ENCODE data around the gene FOXI2. TPM values are rescaled to one million over a fixed set of nuclear protein-coding genes. Genes with fewer than 3 reads are reported as not detected.

Gene FOXI2
- polyA plus RNA-seq, 1 donor: not detected

DNA sequence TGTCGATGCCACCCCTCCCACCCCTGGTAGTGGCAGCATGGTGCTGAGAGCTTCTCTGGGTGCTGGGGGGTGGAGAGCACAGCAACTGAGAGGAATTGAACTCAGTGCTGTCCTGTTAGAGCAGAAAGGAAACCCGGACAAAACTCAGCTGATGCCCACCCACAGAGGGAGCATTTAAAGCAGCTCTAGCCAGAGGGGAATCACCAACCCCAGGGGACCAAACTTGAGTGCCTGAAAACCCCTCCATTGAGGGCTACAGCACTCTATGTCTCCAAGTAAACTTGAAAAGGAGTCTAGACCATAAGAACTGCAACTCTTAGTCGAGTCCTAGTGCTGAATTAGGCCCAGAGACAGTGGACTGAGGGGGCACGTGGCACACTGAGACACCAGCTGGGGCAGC is 16.8 kb upstream of the FOXI2 start:
- no peaks in the 10 kb centered on the region for H3K9me3 ChIP-seq (ENCODE audit: control insufficient read depth, low read depth, low read length)
- no peak overlapping the region for H3K27ac ChIP-seq (ENCODE audit: low read length)
- no peaks in the 10 kb centered on the region for H3K27me3 ChIP-seq (ENCODE audit: control insufficient read depth, insufficient read depth, low read length)
- H3K36me3 ChIP-seq (ENCODE audit: control insufficient read depth, insufficient read depth, low read length): no peaks in the 10 kb centered on the region
- WGBS (ENCODE audit: insufficient coverage, low lambda C conversion rate): no CpG with 5 or more reads among the region's 4 CpGs
- no peak overlapping the region for H3K4me3 ChIP-seq (ENCODE audit: low read length)
- no peak for DNase-seq
- H3K4me1 ChIP-seq (ENCODE audit: control insufficient read depth, insufficient read depth, low read length): no peaks in the 10 kb centered on the region

DNA sequence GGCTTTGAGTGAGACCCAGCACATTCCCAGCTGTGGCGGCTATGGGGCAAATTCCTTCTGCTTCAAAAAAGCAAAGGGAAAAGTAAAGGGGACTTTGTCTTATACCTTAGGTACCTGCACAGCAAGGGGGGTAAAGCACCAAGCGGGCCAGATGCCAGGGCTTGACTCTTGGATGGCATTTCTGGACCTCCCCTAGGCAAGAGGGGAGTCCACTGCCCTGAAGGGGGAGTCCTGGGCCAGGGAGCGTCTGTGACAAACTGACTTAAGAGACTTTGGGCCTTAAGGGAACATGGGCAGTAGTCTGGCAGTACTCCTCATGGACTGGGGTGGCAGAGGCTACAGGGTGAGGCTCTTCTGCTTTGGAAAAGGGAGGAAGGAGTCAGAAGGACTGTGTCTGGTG is 16.1 kb upstream of the FOXI2 start:
- no peaks in the 10 kb centered on the region for H3K36me3 ChIP-seq (ENCODE audit: control insufficient read depth, insufficient read depth, low read length)
- no CpG with 5 or more reads among the region's 3 CpGs for WGBS (ENCODE audit: insufficient coverage, low lambda C conversion rate)

DNA sequence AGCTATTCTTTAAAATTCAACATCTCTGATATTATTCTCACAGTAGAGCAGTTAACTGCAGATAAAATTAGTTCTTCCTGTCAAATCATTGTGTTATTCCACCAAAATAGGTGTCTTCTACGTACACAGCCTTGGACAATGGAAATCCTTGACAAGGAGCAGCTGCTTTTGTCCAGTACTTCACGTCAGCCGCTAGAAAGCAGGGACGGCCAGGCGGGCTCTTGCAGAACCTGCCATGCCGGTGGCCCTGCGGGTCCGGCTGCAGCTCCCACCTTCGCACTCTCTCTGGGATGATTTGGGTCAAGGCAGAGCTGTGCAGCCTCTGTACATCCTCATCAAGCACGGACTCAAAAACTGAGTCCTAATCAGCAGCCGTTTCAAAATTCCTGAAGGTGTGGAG is 2.2 kb upstream of the FOXI2 start:
- Histone ChIP-seq H3K36me3 (ENCODE audit: control insufficient read depth, insufficient read depth, low read length) (no peaks in the 10 kb centered on the region), H3K9me3 (ENCODE audit: control insufficient read depth, low read depth, low read length) (no peaks in the 10 kb centered on the region), H3K4me3 (ENCODE audit: low read length) (no peak overlapping the region), H3K27ac (ENCODE audit: low read length) (no peak overlapping the region), H3K27me3 (ENCODE audit: control insufficient read depth, insufficient read depth, low read length) (peaks cover 80% of the 10 kb centered on the region), H3K4me1 (ENCODE audit: control insufficient read depth, insufficient read depth, low read length) (no peaks in the 10 kb centered on the region)
- WGBS (ENCODE audit: insufficient coverage, low lambda C conversion rate): no CpG with 5 or more reads among the region's 11 CpGs
- no peak for DNase-seq

More for the DNA sequence above, 16.1 kb upstream of the FOXI2 start:
- Histone ChIP-seq H3K4me3 (ENCODE audit: low read length) (no peak overlapping the region), H3K27me3 (ENCODE audit: control insufficient read depth, insufficient read depth, low read length) (no peaks in the 10 kb centered on the region), H3K4me1 (ENCODE audit: control insufficient read depth, insufficient read depth, low read length) (no peaks in the 10 kb centered on the region), H3K9me3 (ENCODE audit: control insufficient read depth, low read depth, low read length) (no peaks in the 10 kb centered on the region), H3K27ac (ENCODE audit: low read length) (no peak overlapping the region)
- no peak for DNase-seq

DNA sequence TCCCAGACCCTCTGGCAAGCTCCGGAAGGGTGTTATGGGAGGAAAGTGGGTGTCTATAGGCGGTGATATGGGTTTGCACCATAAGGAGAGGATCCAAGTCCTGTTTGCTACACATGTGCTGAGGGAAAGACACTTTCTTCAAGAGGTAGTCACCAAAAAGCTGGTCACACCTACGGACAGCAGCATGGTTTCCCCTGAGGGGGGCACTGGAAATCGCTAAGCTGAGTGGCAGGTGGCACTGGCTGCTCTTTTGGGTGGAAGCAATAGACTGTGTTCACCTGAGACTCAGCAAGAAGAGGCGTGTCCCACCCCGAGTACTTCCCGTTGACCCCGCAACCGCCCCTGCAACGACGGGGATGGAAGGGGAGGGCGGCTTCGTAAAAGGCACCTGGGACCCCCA is 1.8 kb upstream of the FOXI2 start:
- H3K27ac ChIP-seq (ENCODE audit: low read length): no peak overlapping the region
- no peaks in the 10 kb centered on the region for H3K4me1 ChIP-seq (ENCODE audit: control insufficient read depth, insufficient read depth, low read length)
- H3K27me3 ChIP-seq (ENCODE audit: control insufficient read depth, insufficient read depth, low read length): peaks cover 84% of the 10 kb centered on the region
- no peak for DNase-seq
- no peaks in the 10 kb centered on the region for H3K9me3 ChIP-seq (ENCODE audit: control insufficient read depth, low read depth, low read length)
- no peak overlapping the region for H3K4me3 ChIP-seq (ENCODE audit: low read length)
- 20% methylated on average over 2 of the region's 13 CpGs for WGBS (ENCODE audit: insufficient coverage, low lambda C conversion rate)
- no peaks in the 10 kb centered on the region for H3K36me3 ChIP-seq (ENCODE audit: control insufficient read depth, insufficient read depth, low read length)

DNA sequence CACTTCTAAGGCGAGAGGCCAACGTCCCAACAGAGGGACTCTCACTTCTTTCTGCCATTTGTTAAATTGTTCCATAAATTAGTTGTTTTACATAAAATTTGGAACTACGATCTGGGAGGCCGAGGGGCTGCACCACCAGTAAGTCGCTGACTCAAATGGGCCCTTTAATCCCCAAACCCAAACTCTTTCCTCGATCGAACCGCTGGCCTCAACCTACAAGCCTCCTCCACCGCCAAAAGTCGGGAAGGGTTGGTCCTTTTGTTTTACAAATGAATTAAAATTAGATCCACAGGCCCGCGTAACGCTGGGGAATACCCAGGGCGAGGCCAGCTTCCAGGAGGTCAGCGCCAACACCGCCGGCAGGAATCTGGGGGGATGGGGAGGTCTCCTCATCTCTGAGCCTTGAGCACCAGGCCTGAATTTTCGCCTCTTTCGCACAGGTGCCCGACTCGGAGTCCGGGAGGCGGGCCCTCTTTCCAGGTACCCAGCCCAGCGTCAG is 1.2 kb upstream of the FOXI2 start:
- no CpG with 5 or more reads among the region's 24 CpGs for WGBS (ENCODE audit: insufficient coverage, low lambda C conversion rate)

DNA sequence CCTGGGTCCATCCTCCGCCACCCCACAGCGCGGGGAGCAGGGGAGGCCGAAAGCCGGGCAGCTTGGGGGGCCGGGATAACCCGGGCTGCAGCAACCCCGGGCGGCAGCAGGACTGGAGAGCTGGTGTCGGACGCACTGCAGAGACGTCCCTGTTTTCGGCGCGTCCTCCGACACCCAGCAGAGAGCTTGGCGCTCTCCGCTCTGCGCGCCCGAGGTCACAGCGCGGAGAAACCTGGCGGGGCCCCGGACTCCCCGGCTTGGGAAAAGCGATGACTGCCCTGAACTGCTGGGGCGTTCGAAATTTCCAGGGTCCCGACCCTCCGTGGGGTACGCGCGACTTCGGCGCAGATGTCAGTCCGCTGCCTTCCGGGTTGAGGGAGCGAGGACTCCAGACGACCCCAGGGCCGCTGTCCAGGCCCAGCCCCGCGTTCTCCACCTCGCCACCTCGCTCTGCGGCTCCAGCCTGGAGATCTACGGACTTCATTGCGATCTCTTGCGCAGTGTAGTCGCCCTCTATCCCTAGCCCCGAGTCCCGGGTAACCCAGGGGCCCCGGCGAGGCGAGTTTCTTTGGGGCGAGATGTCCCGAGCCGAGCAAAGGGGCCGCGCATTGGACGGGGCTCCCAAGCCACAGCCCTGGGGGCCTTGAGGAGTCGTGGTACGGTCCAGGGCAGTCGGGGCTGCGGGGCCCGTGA is 617 bp upstream of the FOXI2 start:
- H3K4me1 ChIP-seq (ENCODE audit: control insufficient read depth, insufficient read depth, low read length): no peaks in the 10 kb centered on the region
- H3K36me3 ChIP-seq (ENCODE audit: control insufficient read depth, insufficient read depth, low read length): no peaks in the 10 kb centered on the region
- H3K4me3 ChIP-seq (ENCODE audit: low read length): no peak overlapping the region
- no peak for DNase-seq
- H3K27me3 ChIP-seq (ENCODE audit: control insufficient read depth, insufficient read depth, low read length): peaks cover 88% of the 10 kb centered on the region
- H3K27ac ChIP-seq (ENCODE audit: low read length): no peak overlapping the region
- WGBS (ENCODE audit: insufficient coverage, low lambda C conversion rate): no CpG with 5 or more reads among the region's 66 CpGs
- no peaks in the 10 kb centered on the region for H3K9me3 ChIP-seq (ENCODE audit: control insufficient read depth, low read depth, low read length)

More for the DNA sequence above, 1.2 kb upstream of the FOXI2 start:
- no peak for DNase-seq
- Histone ChIP-seq H3K27me3 (ENCODE audit: control insufficient read depth, insufficient read depth, low read length) (peaks cover 89% of the 10 kb centered on the region), H3K27ac (ENCODE audit: low read length) (no peak overlapping the region), H3K36me3 (ENCODE audit: control insufficient read depth, insufficient read depth, low read length) (no peaks in the 10 kb centered on the region), H3K4me3 (ENCODE audit: low read length) (no peak overlapping the region), H3K9me3 (ENCODE audit: control insufficient read depth, low read depth, low read length) (no peaks in the 10 kb centered on the region), H3K4me1 (ENCODE audit: control insufficient read depth, insufficient read depth, low read length) (no peaks in the 10 kb centered on the region)

DNA sequence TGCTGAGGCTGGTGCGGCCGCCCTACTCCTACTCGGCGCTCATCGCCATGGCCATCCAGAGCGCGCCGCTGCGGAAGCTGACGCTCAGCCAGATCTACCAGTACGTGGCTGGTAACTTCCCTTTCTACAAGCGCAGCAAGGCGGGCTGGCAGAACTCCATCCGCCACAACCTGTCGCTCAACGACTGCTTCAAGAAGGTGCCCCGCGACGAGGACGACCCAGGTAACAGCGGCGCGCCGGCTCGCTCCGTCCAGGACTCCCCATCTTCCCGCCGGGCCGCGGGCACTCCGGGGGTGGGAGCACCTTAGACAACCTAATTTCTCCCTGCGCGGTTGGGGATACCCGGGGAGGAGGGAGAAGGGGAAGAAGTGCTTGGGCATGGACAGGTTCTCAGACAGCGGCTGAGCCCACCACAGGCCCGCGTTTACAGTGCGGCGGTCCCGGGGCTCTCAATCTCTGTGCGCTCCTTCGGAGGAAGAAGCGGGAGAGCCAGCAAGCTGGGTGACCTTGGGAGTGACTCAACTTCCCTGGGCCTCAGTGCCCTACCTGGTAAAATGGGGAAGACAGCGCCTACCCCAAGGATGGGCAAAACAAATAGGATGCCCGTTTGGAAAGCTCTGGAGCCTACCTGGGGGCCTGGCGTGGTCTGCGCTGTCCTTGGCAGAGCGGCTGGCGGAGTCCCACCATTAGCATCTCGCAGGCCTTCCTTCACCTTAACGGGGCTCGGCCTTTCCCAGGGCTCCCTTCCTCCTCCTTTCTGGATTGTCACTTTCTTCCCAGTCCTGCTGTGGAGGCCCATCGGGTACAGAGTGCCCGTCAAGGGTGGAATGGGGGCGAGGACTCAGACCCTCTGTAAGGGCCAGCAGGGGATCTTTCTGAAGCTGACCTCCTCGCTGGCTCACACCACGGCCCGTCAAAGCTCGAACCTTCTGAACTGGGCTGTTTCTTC is 852 bp downstream of the FOXI2 start:
- Histone ChIP-seq H3K4me3 (ENCODE audit: low read length) (no peak overlapping the region), H3K36me3 (ENCODE audit: control insufficient read depth, insufficient read depth, low read length) (no peaks in the 10 kb centered on the region), H3K27ac (ENCODE audit: low read length) (no peak overlapping the region), H3K9me3 (ENCODE audit: control insufficient read depth, low read depth, low read length) (no peaks in the 10 kb centered on the region), H3K27me3 (ENCODE audit: control insufficient read depth, insufficient read depth, low read length) (peaks cover 78% of the 10 kb centered on the region), H3K4me1 (ENCODE audit: control insufficient read depth, insufficient read depth, low read length) (no peaks in the 10 kb centered on the region)
- no peak for DNase-seq
- WGBS (ENCODE audit: insufficient coverage, low lambda C conversion rate): 40% methylated on average over 1 of the region's 59 CpGs

DNA sequence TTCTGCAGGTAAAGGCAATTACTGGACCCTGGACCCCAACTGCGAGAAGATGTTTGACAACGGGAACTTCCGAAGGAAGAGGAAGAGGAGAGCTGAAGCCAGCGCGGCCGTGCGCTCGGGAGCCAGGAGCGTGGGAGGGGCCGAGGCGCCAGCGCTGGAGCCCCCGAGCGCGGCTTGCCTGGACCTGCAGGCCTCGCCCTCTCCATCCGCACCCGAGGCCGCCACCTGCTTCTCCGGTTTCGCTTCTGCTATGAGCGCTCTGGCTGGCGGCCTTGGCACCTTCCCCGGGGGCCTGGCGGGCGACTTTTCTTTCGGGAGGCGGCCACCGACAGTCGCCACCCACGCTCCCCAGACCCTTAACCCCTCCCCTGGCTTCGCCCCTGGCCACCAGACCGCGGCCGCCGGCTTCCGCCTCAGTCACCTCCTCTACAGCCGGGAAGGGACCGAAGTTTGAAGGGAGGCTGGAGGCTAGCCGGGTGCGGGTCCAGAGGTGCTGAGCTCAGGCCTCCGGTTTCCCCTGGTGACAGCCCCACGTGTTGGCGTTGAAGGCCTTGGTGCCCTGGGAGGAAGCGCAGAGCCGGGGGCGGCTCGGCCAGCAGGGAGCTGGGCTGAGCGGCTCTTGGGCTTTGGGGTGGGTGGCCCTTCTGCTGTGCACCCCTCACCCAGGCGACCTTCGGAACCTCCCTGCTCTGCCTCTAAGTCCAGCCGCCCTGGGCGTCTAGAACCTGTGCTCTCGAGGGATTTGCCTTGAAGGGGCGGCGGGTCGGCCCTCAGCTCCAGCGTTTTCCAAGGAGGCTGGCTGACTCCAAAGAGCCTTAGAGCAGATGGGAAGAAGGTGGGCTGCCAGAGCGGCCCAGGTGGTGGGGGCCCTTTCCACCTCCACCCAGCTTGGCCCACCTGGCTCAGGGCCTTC is 1.8 kb downstream of the FOXI2 start:
- H3K27me3 ChIP-seq (ENCODE audit: control insufficient read depth, insufficient read depth, low read length): peaks cover 69% of the 10 kb centered on the region
- DNase-seq: no peak
- H3K9me3 ChIP-seq (ENCODE audit: control insufficient read depth, low read depth, low read length): no peaks in the 10 kb centered on the region
- no peak overlapping the region for H3K27ac ChIP-seq (ENCODE audit: low read length)
- H3K36me3 ChIP-seq (ENCODE audit: control insufficient read depth, insufficient read depth, low read length): no peaks in the 10 kb centered on the region
- no peaks in the 10 kb centered on the region for H3K4me1 ChIP-seq (ENCODE audit: control insufficient read depth, insufficient read depth, low read length)
- WGBS (ENCODE audit: insufficient coverage, low lambda C conversion rate): no CpG with 5 or more reads among the region's 59 CpGs
- no peak overlapping the region for H3K4me3 ChIP-seq (ENCODE audit: low read length)

DNA sequence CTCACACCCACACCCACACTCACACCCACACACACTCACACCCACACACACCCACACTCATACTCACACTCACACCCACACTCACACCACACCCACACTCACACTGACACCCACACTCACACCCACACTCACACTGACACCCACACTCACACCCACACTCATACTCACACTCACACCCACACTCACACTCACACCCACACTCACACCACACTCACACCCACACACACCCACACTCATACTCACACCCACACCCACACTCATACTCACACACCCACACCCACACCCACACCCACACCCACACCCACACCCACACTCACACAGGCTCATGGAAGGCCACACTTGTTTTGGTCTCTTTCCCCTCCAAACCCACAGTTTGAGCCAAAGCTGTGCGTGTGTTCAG is 2.9 kb downstream of the FOXI2 start:
- no peaks in the 10 kb centered on the region for H3K36me3 ChIP-seq (ENCODE audit: control insufficient read depth, insufficient read depth, low read length)
- no peaks in the 10 kb centered on the region for H3K9me3 ChIP-seq (ENCODE audit: control insufficient read depth, low read depth, low read length)
- WGBS (ENCODE audit: insufficient coverage, low lambda C conversion rate): no CpG with 5 or more reads among the region's 1 CpG
- no peak for DNase-seq
- no peaks in the 10 kb centered on the region for H3K4me1 ChIP-seq (ENCODE audit: control insufficient read depth, insufficient read depth, low read length)
- peaks cover 61% of the 10 kb centered on the region for H3K27me3 ChIP-seq (ENCODE audit: control insufficient read depth, insufficient read depth, low read length)
- no peak overlapping the region for H3K4me3 ChIP-seq (ENCODE audit: low read length)
- H3K27ac ChIP-seq (ENCODE audit: low read length): no peak overlapping the region

DNA sequence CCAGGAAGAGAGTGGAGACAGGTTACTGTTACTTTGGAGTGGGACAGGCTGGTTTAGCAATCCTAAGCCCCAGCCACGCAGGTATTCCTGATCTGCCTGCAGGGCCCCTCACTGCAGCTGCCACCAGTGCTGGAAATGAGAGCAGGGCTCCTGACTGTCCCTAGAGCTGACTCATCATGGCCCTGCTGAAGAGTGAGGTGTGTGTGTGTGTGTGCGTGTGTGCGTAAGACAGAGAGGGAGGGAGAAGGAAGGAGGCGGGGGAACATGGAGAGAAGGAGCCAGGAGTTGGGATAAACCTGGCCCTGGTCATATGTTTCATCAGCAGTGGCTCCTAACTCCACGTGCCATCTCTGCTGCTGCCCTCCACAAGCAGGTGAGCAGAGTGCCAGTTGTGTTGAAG is 3.6 kb downstream of the FOXI2 start:
- peaks cover 56% of the 10 kb centered on the region for H3K27me3 ChIP-seq (ENCODE audit: control insufficient read depth, insufficient read depth, low read length)
- H3K27ac ChIP-seq (ENCODE audit: low read length): no peak overlapping the region
- no peak overlapping the region for H3K4me3 ChIP-seq (ENCODE audit: low read length)
- no peaks in the 10 kb centered on the region for H3K4me1 ChIP-seq (ENCODE audit: control insufficient read depth, insufficient read depth, low read length)
- H3K9me3 ChIP-seq (ENCODE audit: control insufficient read depth, low read depth, low read length): no peaks in the 10 kb centered on the region
- no peaks in the 10 kb centered on the region for H3K36me3 ChIP-seq (ENCODE audit: control insufficient read depth, insufficient read depth, low read length)
- DNase-seq: no peak
- 63% methylated on average over 3 of the region's 5 CpGs for WGBS (ENCODE audit: insufficient coverage, low lambda C conversion rate)

Measured in large intestine (tissue), 3 donors.